Measurements from ENCODE around the gene RASL10A.

- TF ChIP-seq EZH2 (IDR thresholded peaks at IDR 0.05; ENCODE audit: insufficient read depth, poor library complexity, severe bottlenecking) (no peak), EZH2phosphoT487 (IDR thresholded peaks at IDR 0.05; ENCODE audit: insufficient read depth, low read depth) (no peak)
These were observed 24.1 kb upstream of the RASL10A start for GRCh38 chr22:29339381-29340235.

Data from GM23248 (cell line).